ENCODE results near the gene GNG2.

DNA sequence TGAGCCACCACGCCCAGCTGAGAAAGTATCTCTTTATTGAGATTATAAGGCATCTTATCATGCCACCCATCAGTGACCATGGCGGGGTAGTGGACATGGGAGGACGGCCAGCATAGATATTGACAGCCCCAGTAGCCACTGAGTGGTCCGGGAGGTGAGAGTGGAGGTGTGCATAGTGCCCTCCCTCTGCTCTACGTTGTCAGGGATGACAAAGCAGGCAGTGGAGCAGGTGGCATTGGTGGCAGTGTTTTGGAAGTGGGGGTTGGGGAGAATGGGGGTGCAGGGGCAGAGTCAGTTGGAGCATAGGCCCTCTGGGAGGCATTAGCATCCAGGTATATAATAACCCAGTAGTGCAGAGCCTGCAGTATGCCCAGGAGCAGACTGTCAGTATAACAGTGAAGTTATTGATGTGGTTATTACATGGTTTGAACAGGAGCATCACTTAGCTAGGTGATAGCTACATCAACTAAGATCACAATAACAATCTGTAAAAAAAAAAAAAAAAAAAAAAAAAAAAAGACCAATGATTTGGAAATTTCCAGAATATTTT, 41.1 kb downstream of the GNG2 start:
- TF ChIP-seq, protein P1, sequence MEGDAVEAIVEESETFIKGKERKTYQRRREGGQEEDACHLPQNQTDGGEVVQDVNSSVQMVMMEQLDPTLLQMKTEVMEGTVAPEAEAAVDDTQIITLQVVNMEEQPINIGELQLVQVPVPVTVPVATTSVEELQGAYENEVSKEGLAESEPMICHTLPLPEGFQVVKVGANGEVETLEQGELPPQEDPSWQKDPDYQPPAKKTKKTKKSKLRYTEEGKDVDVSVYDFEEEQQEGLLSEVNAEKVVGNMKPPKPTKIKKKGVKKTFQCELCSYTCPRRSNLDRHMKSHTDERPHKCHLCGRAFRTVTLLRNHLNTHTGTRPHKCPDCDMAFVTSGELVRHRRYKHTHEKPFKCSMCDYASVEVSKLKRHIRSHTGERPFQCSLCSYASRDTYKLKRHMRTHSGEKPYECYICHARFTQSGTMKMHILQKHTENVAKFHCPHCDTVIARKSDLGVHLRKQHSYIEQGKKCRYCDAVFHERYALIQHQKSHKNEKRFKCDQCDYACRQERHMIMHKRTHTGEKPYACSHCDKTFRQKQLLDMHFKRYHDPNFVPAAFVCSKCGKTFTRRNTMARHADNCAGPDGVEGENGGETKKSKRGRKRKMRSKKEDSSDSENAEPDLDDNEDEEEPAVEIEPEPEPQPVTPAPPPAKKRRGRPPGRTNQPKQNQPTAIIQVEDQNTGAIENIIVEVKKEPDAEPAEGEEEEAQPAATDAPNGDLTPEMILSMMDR (conservative IDR thresholded peaks at IDR 0.05): no peak
- no peak for TF ChIP-seq EZH2 (IDR thresholded peaks at IDR 0.05; ENCODE audit: low read depth)

Measured in PC-9 (cell line).